PC-3 (cell line): Measurements from ENCODE around the gene F12.

Experiments used
- EZH2 ChIP-seq: fragments of 300-600 bp; sonication (generic); IDR thresholded peaks from one replicate; pipeline ENCODE4 v1.6.1; 2017; ENCODE audit warnings: antibody characterized with exemption, mild to moderate bottlenecking, low read length; ENCODE audit not compliant: unreplicated experiment
- TF ChIP-seq, protein P1 (sequence below): fragments of 300-600 bp; sonication (generic); conservative IDR thresholded peaks from 2 replicates; pipeline ENCODE4 v1.5.1; 2017; ENCODE audit warnings: antibody characterized with exemption, low read depth, mild to moderate bottlenecking, low read length

DNA sequence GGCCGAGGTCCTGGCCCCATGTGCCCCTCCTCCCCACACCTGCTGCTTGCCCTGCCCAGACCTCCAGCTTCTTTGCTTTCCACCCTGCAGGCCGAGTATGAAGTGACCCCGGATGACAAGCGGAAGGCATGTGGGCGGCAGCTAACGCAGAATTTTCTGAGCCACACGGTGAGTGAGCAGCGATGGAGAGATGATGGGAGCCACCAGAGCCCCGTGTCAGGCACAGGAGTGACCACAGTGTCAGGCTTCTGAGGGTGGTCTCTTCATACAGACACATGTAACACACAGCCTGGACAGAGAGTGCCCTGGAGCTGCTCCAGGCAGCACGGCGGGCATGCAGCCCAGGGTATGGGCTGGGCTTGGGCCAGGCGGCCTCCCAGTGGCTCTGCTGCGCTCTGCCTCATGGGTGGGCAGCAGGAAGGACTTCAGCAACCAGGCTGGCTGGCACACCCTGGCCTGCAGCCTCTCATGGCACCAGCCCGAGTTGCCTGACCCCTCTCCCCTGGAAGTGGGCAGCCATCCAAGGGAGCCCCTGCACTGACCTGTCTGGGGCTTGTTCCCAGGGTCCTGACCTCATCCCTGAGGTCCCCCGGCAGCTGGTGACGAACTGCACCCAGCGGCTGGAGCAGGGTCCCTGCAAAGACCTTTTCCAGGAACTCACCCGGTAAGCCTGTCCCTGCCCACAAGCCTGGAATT is 22.9 kb upstream of the F12 start:
- TF ChIP-seq, protein P1, sequence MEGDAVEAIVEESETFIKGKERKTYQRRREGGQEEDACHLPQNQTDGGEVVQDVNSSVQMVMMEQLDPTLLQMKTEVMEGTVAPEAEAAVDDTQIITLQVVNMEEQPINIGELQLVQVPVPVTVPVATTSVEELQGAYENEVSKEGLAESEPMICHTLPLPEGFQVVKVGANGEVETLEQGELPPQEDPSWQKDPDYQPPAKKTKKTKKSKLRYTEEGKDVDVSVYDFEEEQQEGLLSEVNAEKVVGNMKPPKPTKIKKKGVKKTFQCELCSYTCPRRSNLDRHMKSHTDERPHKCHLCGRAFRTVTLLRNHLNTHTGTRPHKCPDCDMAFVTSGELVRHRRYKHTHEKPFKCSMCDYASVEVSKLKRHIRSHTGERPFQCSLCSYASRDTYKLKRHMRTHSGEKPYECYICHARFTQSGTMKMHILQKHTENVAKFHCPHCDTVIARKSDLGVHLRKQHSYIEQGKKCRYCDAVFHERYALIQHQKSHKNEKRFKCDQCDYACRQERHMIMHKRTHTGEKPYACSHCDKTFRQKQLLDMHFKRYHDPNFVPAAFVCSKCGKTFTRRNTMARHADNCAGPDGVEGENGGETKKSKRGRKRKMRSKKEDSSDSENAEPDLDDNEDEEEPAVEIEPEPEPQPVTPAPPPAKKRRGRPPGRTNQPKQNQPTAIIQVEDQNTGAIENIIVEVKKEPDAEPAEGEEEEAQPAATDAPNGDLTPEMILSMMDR, result no peak
- no peak for TF ChIP-seq EZH2
